DMS79 treated with DMSO at 0.1 percent for 48 hours (cell line): Measurements from ENCODE around the gene VDR.

ENCODE experiments used
- DNase-seq: peaks from one replicate; lab custom pipeline; 2025; lab: John Stamatoyannopoulos, UW

The VDR gene

GRCh38 chr12:47904713-47905709, at the start of gene VDR:
VDR (minus strand) TSS chr12:47904994; CDS start chr12:47879113, 25,881 bp downstream.
- DNase-seq = peak; percentile 85

GRCh38 chr12:47954058-47954457, 49.3 kb upstream of the VDR start:
- DNase-seq = no peak

- DNase-seq = no peak
These were observed 46.2 kb upstream of the VDR start for GRCh38 chr12:47950856-47951468.

- DNase-seq = peak; percentile 66
These were observed 44.9 kb upstream of the VDR start for GRCh38 chr12:47949441-47950341.

DNA sequence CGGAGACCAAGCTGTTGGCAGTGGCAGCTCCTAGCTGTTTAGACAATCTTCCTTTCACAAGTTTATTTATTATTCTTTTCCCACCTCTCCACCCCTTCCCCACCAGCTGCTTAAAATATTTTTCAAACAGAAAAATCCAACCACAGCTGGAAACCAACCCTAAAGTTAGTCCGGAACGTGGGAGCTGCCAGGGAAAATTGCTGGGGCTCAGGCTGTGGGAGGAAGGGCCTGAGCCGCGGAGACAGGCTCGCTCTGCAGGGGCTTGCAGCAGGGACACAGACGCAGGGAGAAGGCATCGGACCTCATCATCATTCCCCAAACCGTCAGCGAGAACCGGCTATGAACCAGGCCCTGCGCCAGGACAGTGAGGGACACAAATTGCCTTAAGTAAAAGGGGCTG, 42.5 kb upstream of the VDR start:
- DNase-seq = no peak

- DNase-seq = no peak
These were observed 41.9 kb upstream of the VDR start for GRCh38 chr12:47946413-47947323.

GRCh38 chr12:47945341-47945728, 40.5 kb upstream of the VDR start:
- no peak for DNase-seq

DNA sequence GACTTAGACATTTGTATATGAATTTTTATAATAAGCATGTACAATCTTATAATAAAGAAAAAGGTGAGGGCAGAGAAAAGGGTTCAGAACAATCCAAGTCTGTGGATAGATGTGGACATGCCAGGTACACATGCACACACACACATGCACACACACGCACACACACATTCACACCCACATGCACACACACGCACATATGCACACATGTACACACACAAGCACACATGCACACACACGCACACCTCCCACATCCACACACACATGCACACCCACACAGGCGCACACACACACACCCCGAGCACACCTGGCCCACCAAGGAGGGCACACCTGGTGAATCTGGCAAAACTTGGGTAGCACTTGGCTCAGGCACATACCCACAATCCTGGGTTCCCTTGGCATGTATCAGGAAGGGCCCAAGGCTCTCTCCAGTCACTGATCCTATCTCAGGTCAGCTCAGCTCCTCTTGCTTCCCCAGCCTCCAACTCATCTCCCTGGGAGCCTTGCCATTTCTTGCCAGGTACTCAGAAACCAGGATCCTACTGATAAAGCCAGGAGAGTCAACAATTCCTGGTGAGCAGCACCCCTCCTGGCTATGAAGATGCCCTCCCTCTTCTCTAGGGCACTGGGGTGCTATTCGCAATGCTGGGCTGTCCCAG, 40.0 kb upstream of the VDR start:
- DNase-seq = no peak

DNA sequence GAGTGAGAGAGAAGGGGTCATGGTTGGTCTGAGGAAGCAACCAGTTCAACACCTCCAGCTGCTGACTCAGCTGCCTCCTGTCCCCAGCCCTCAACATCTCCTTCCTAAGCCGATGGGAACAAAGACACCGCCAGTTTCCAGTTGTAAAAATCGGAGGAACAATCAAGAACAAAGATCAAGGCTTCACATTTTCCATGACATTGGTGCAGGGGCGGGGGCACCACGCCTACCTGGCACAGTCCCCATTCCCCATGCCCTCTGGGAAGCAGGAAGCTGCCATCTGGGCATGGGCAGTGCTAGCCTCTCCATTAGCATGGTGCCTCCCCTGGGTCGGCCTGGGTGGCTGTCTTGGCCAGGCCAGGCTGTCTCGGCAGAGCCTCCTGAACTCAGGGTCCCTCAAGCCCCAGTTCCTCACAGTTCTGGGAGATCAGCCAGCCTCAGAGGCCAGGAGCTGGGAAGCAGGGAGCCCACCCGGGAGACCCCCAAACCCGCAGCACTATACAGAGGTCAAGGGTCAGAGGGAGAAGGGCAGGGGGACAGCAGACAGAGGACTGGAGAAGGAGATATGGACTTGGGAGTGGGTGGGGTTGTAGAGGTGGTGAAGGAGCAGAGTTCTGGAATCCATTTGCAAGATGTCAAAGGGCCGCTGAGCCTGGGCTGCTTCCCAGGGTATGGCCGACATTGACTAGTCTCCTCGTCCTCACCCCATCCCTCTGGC, 39.0 kb upstream of the VDR start:
- no peak for DNase-seq

DNA sequence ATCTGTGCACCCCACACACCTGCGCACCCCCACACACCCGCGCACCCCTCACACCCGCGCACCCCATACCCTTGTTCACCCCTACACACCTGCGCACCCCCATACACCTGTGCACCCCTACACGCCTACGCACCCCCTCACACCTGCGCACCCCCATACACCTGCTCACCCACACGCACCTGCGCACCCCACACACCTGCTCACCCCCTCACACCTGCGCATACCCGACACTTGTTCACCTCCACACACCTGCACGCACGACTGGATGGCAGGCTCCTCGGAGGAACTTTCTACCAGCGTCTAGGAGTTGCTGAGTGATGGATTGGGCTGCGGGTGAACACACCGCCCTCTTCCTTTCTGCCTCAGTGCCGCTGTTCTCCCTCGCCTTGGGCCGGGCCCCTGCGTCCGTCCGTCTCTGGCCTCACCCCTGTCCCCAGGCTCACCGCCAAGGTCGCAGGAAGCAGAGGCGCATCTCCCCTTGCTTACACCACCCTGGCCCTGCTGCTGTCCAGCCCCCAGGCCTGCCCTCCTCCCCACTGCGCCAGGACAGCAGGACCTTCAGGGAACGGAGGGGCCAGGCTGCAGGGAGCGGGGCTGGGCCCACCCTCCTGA, 37.9 kb upstream of the VDR start:
- no peak for DNase-seq

GRCh38 chr12:47941871-47942613, 37.2 kb upstream of the VDR start:
- DNase-seq = no peak

GRCh38 chr12:47941475-47941780, 36.6 kb upstream of the VDR start:
- DNase-seq = no peak

DNA sequence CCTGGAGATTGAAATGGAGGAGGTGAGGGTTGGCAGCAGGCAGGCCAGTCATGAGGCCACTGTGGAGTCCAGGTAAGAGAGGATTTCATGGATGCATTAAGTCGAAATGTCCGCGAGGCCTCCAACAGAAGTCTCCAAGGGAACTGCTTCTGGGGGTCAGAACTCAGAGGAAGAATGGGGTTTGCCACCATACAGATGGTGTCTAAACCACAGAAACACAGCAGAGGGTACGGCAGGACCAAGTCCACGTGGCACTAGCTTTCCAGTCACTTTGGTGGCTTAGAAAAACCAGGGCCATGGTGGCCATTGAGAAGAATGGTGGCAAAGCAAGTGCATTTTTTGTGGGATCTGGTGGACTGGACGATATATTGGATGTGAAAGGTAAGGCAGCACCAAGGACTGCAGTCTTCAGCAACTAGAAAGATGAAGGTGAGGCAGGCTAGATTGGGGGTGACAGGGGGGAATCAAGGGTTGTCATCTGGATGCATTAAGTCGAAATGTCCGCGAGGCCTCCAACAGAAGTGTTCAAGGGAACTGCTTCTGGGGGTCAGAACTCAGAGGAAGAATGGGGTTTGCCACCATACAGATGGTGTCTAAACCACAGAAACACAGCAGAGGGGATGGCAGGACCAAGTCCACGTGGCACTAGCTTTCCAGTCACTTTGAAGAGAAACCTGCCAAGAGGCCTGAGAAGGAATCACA, 36.1 kb upstream of the VDR start:
- DNase-seq = no peak

- DNase-seq = no peak
These were observed 34.3 kb upstream of the VDR start for GRCh38 chr12:47939009-47939601.

GRCh38 chr12:47938594-47938993, 33.8 kb upstream of the VDR start:
- no peak for DNase-seq

GRCh38 chr12:47938093-47938492, 33.3 kb upstream of the VDR start:
- DNase-seq = no peak

DNA sequence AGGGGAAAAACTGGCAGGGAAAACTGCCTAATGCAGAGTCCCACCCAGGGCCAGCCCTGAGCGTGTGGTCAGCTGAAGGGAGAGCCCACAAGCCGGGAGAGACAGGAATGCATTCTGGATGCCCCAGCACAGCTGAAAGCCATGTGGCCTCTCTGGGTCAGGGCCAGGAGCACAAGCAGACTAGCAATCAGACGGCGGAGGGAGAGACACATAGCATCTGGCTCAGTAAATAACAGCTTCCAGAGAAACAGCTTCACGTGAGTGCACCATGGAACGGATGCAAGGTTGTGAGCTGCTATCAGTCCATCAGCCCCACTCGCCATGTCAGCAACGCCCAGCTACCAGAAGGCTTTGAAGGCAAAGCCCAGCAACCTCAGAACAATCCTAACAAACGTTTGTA, 30.4 kb upstream of the VDR start:
- DNase-seq = no peak

DNA sequence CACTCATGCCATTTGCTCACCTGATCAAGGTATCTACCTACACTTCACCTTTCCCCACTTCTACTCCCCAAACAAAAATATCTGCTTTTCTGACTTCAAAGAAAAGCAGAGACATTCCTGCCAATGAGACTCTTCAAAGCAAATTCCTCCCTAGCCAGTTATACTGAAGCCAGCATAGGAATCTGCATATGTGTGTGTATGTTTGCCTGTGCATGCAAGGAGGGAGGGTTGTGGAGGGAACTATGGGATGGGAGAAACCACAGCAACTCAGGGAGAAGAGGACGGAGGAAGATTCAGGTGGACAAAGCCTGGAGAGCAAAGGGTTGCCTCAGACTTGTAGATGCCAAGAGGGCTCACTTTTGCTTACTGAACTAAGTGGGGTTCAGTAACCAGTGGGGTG, 26.4 kb upstream of the VDR start:
- no peak for DNase-seq
